Measurements from ENCODE around the gene DNAJC5.

Gene DNAJC5

GRCh38 chr20:63934271-63935068 lies 39.5 kb downstream of the DNAJC5 start:
- TF ChIP-seq CTCF (IDR thresholded peaks at IDR 0.05; ENCODE audit: control insufficient read depth, insufficient read depth, low read depth, low read length, missing control alignments), result peak; percentile 25
- DNase-seq (ENCODE audit: low read depth), result no peak
- no peak overlapping the region for H3K4me3 ChIP-seq (ENCODE audit: control insufficient read depth, low read depth, low read length)

DNA sequence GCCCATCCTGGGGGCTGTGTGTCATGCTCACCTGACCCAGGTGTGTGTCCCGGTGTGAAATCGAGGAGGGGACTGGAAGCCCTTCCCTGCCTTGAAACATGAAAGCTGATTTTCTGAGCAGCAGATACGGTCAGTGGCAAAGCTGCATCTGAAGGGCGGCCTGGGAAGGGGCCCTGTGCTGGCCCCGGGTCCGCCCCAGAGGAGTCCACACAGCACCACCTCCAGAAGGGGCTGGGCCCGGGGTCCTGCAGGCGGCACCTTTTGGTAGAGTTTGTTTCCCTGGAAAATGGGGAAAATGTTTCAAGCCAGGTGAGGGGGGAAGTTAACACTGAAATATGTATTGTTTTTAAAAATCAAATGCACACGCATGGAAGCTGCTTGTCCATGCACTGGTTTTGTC lies 40.5 kb downstream of the DNAJC5 start:
- TF ChIP-seq CTCF (IDR thresholded peaks at IDR 0.05; ENCODE audit: control insufficient read depth, insufficient read depth, low read depth, low read length, missing control alignments), result no peak
- no peak for DNase-seq (ENCODE audit: low read depth)
- no peak overlapping the region for H3K4me3 ChIP-seq (ENCODE audit: control insufficient read depth, low read depth, low read length)

- no peak for TF ChIP-seq CTCF (IDR thresholded peaks at IDR 0.05; ENCODE audit: control insufficient read depth, insufficient read depth, low read depth, low read length, missing control alignments)
- DNase-seq (ENCODE audit: low read depth), result peak; percentile 8
- no peak overlapping the region for H3K4me3 ChIP-seq (ENCODE audit: control insufficient read depth, low read depth, low read length)
Measured at GRCh38 chr20:63937596-63937995, 42.7 kb downstream of the DNAJC5 start.

DNA sequence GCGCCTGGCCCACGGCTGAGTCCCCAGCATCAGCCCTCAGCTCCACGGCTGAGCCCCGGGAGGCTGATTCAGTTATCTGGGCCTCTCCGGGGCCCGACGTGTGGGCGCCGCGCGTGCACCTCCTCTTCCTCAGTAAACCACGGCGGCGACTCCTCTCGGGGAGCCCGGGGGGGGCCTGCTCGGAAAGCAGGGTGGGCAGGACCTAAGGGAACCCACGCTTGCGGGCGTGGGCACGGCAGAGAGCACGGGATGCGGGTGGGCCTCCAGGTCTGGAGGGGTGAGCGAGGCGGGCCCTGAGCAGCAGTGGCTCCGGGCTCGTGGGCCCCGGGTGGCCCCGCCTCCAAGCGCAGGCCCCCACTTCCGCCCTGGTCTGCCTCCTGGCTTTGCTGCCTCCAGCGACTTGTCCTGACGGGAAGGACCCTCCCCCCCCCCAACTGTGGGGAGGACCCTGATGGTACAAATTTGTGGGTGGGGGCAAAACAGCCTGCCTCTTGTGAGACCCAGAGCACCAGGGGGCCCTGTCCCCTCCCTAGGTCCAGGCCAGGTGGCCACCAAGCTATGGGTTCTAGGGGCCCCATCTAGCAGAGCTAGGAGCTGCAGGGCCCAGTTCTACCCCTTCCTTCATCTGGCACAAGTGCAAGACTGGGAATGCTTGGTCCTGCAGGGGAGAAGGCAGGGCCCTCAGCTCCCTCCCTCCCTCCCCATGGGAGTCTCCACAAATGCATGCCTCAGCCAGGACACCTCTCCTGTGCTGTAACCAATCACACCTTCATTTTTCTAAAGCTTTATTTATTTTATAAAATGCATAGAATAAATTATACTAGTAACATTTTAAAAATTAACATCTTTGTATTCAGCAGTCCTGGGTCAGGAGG lies 44.4 kb downstream of the DNAJC5 start:
- no peak for DNase-seq (ENCODE audit: low read depth)
- TF ChIP-seq CTCF (IDR thresholded peaks at IDR 0.05; ENCODE audit: control insufficient read depth, insufficient read depth, low read depth, low read length, missing control alignments), result no peak
- no peak overlapping the region for H3K4me3 ChIP-seq (ENCODE audit: control insufficient read depth, low read depth, low read length)

DNA sequence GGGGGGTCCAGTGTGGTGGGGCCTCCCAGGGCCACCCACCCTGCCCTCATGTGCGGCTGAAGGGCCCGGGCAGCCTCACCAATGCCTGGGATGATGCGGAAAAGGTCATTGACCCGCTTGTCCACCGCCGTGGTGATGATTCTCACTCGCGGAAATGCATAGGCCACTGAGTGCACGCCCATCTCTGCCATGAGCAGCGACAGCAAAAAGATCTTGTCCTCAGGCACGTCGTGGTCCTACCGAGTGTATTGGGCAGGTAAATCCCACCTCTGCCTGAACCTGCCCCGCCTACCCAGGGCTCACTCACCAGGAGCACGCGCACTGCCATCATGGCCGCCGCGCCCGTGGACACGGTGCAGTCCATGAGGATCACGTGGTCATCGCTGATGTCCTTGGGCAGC lies 45.1 kb downstream of the DNAJC5 start:
- no peak for TF ChIP-seq CTCF (IDR thresholded peaks at IDR 0.05; ENCODE audit: control insufficient read depth, insufficient read depth, low read depth, low read length, missing control alignments)
- no peak overlapping the region for H3K4me3 ChIP-seq (ENCODE audit: control insufficient read depth, low read depth, low read length)
- DNase-seq (ENCODE audit: low read depth), result no peak

- no peak for TF ChIP-seq CTCF (IDR thresholded peaks at IDR 0.05; ENCODE audit: control insufficient read depth, insufficient read depth, low read depth, low read length, missing control alignments)
- H3K4me3 ChIP-seq (ENCODE audit: control insufficient read depth, low read depth, low read length), result no peak overlapping the region
- no peak for DNase-seq (ENCODE audit: low read depth)
Measured at GRCh38 chr20:63940472-63941266, 45.7 kb downstream of the DNAJC5 start.
